Stimulated activated CD8-positive, alpha-beta memory T cell treated with anti-CD3 and anti-CD28 coated beads, Interleukin-2, amount 100 ng/mL, for 1 hour (primary cell): ENCODE measurements around the gene CCR6.
"Not testable (repeated sequence)": the region's sequence is repeated elsewhere in the genome, so short reads cannot be mapped to it uniquely, and the experiment has no call there.

Experiments used
- DNase-seq, 2 donors: peaks; one replicate each; pipeline ENCODE4 v3.0.0-alpha.2; 2020; ENCODE audit warnings: low read depth in 2 of 2

The CCR6 gene

GRCh38 chr6:167141667-167142432 is 19.0 kb downstream of the CCR6 start:
- no peak for DNase-seq

- no peak for DNase-seq
Observed at GRCh38 chr6:167142433-167142761, 19.5 kb downstream of the CCR6 start.

GRCh38 chr6:167143041-167143440 is 20.1 kb downstream of the CCR6 start:
- DNase-seq: no peak

- no peak for DNase-seq
Observed at GRCh38 chr6:167145461-167145860, 22.6 kb downstream of the CCR6 start.

GRCh38 chr6:167146135-167146534 is 23.2 kb downstream of the CCR6 start:
- DNase-seq: no peak

- DNase-seq: no peak
Observed at GRCh38 chr6:167146977-167147376, 24.1 kb downstream of the CCR6 start.

- DNase-seq: no peak
Observed at GRCh38 chr6:167148021-167148420, 25.1 kb downstream of the CCR6 start.

GRCh38 chr6:167148997-167149396 is 26.1 kb downstream of the CCR6 start:
- DNase-seq: no peak

- DNase-seq: no peak
Observed at GRCh38 chr6:167150941-167151549, 28.1 kb downstream of the CCR6 start.

- no peak for DNase-seq
Observed at GRCh38 chr6:167151648-167152047, 28.8 kb downstream of the CCR6 start.

GRCh38 chr6:167152862-167153261 is 30.0 kb downstream of the CCR6 start:
- no peak for DNase-seq

GRCh38 chr6:167153521-167153959 is 30.6 kb downstream of the CCR6 start:
- no peak for DNase-seq

- DNase-seq: no peak
Observed at GRCh38 chr6:167154291-167154690, 31.4 kb downstream of the CCR6 start.

GRCh38 chr6:167154895-167155294 is 32.0 kb downstream of the CCR6 start:
- DNase-seq: no peak

- DNase-seq: no peak
Observed at GRCh38 chr6:167157414-167157813, 34.5 kb downstream of the CCR6 start.

- DNase-seq: no peak
Observed at GRCh38 chr6:167157863-167158262, 35.0 kb downstream of the CCR6 start, which contains the start of gene GPR31. TSS of gene GPR31 (minus strand) at chr6:167157980. CDS start at chr6:167157831, 149 bp downstream.

- no peak for DNase-seq
Observed at GRCh38 chr6:167161851-167162467, 39.1 kb downstream of the CCR6 start.

- no peak for DNase-seq
Observed at GRCh38 chr6:167162591-167162990, 39.7 kb downstream of the CCR6 start.

- DNase-seq: no peak
Observed at GRCh38 chr6:167163476-167164011, 40.6 kb downstream of the CCR6 start.

GRCh38 chr6:167164261-167164660 is 41.4 kb downstream of the CCR6 start:
- DNase-seq: no peak

- DNase-seq: no peak
Observed at GRCh38 chr6:167165858-167166471, 43.1 kb downstream of the CCR6 start.

- DNase-seq: not testable (repeated sequence)
Observed at GRCh38 chr6:167167699-167168098, 44.8 kb downstream of the CCR6 start.
